Measurements from ENCODE around the gene TRABD.

DNA sequence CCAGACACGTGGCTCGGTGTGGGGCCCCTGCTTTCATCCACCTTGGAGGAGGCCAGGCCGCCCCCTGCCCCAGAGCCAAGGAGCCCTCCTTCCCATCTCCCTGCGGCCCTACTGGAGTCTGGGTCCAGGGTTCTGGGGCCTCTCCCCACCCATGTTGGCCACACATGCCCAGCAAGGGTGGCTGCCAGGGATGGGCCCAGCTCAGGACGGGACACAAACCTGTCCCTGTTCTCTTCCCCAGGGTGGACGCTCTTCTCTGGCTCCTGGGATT lies 10.6 kb upstream of the TRABD start:
- TF ChIP-seq POLR2A (IDR thresholded peaks at IDR 0.05) (no peak), CTCF (IDR thresholded peaks at IDR 0.05) (no peak)

Data from thyroid gland (tissue), 4 donors.